IMR-90 (cell line): Measurements from ENCODE around the gene CCPG1. TPM values are rescaled to one million over a fixed set of nuclear protein-coding genes. Genes with fewer than 3 reads are reported as not detected.

Source experiments
- ATAC-seq: fragments of 200-7000 bp; cut with Tn5 transposase; 2 replicates; pipeline ENCODE4 v1.9.1; 2020; ENCODE audit warnings: low read depth, mild to moderate bottlenecking, moderate library complexity
- BruUV-seq: library from RNA; stranded (reverse); fragments of 400-500 nt; replicated peaks from 2 replicates; lab custom pipeline; 2021; lab: Mats Ljungman, UMichigan
- CTCF ChIA-PET: fragments of 300-600 bp; formaldehyde crosslinking; extraction: SDS; loops from one replicate; lab custom pipeline; 2021; ENCODE audit warnings: antibody characterized with exemption; lab: Yijun Ruan, JAX
- POLR2A ChIA-PET: fragments of 300-600 bp; sonication (Branson Sonifier 250); formaldehyde crosslinking; loops from one replicate; lab custom pipeline; 2022; ENCODE audit warnings: antibody characterized with exemption; ENCODE audit not compliant: unreplicated experiment; lab: Charles Lee
- DNase-seq: peaks from one replicate; pipeline ENCODE4 v3.0.0; 2013
- H2AFZ ChIP-seq: replicated peaks from 2 replicates; pipeline ENCODE3; 2013; ENCODE audit warnings: low read length, mild to moderate bottlenecking; ENCODE audit not compliant: poor library complexity
- H2AK5ac ChIP-seq: 2 replicates; pipeline ENCODE4 v1.6.1; 2013; ENCODE audit warnings: low read depth, low read length, inconsistent platforms
- H2AK9ac ChIP-seq: replicated peaks from 2 replicates; pipeline ENCODE3; 2013; ENCODE audit warnings: mild to moderate bottlenecking, low read depth, low read length, moderate library complexity; ENCODE audit not compliant: poor library complexity
- H2BK120ac ChIP-seq: 2 replicates; pipeline ENCODE4 v1.6.1; 2013; ENCODE audit warnings: low read depth, low read length, inconsistent platforms
- H2BK15ac ChIP-seq: 3 replicates; pipeline ENCODE4 v1.6.1; 2013; ENCODE audit warnings: low read depth, low read length, inconsistent platforms
- H2BK20ac ChIP-seq: 2 replicates; pipeline ENCODE4 v1.6.1; 2013; ENCODE audit warnings: low read depth, mild to moderate bottlenecking, inconsistent platforms, low read length, moderate library complexity
- H2BK5ac ChIP-seq: 2 replicates; pipeline ENCODE4 v1.6.1; 2013; ENCODE audit warnings: mild to moderate bottlenecking, low read depth, low read length, inconsistent platforms; ENCODE audit not compliant: poor library complexity, severe bottlenecking
- H3K14ac ChIP-seq: replicated peaks from 2 replicates; pipeline ENCODE4 v1.6.1; 2013; ENCODE audit warnings: low read depth, low read length, inconsistent platforms
- H3K18ac ChIP-seq: 2 replicates; pipeline ENCODE4 v1.6.1; 2013; ENCODE audit warnings: low read depth, low read length, control low read depth
- H3K23ac ChIP-seq: 2 replicates; pipeline ENCODE4 v1.6.1; 2013; ENCODE audit warnings: low read depth, low read length, inconsistent platforms
- H3K27ac ChIP-seq: 2 replicates; pipeline ENCODE4 v1.5.1; 2013; ENCODE audit warnings: mild to moderate bottlenecking, control low read depth, low read length; ENCODE audit not compliant: insufficient read depth
- H3K27me3 ChIP-seq: 2 replicates; pipeline ENCODE4 v1.6.1; 2013; ENCODE audit warnings: low read length; ENCODE audit not compliant: control insufficient read depth, insufficient read depth
- H3K36me3 ChIP-seq: 2 replicates; pipeline ENCODE4 v1.6.1; 2013; ENCODE audit warnings: low read length, mixed read lengths; ENCODE audit not compliant: control insufficient read depth, insufficient read depth
- H3K4ac ChIP-seq: 2 replicates; pipeline ENCODE4 v1.6.1; 2013; ENCODE audit warnings: low read depth, low read length, inconsistent platforms
- H3K4me1 ChIP-seq: 2 replicates; pipeline ENCODE4 v1.6.1; 2013; ENCODE audit warnings: low read length, mixed read lengths; ENCODE audit not compliant: control insufficient read depth, insufficient read depth
- H3K4me2 ChIP-seq: 2 replicates; pipeline ENCODE4 v1.6.1; 2013; ENCODE audit warnings: low read depth, mild to moderate bottlenecking, control low read depth, low read length, moderate library complexity
- H3K4me3 ChIP-seq: 2 replicates; pipeline ENCODE4 v1.5.1; 2013; ENCODE audit warnings: low read depth, mild to moderate bottlenecking, control low read depth, low read length, moderate library complexity; ENCODE audit not compliant: insufficient read depth
- H3K56ac ChIP-seq: 2 replicates; pipeline ENCODE4 v1.6.1; 2013; ENCODE audit warnings: low read length, inconsistent platforms; ENCODE audit not compliant: insufficient read depth; ENCODE audit errors: extremely low read depth
- H3K79me1 ChIP-seq, 2 experiments: 2 replicates each; pipeline ENCODE4 v1.6.1; 2013; ENCODE audit warnings: low read length in 2 of 2, inconsistent platforms in 1 of 2, low read depth in 1 of 2
- H3K9ac ChIP-seq: 2 replicates; pipeline ENCODE4 v1.6.1; 2013; ENCODE audit warnings: low read depth, low read length, control low read depth
- H3K9me1 ChIP-seq: 2 replicates; pipeline ENCODE4 v1.6.1; 2013; ENCODE audit warnings: low read length, inconsistent platforms; ENCODE audit not compliant: insufficient read depth
- H3K9me3 ChIP-seq: 2 replicates; pipeline ENCODE4 v1.6.1; 2013; ENCODE audit warnings: low read length; ENCODE audit not compliant: control insufficient read depth, insufficient read depth
- H4K20me1 ChIP-seq: 2 replicates; pipeline ENCODE4 v1.6.1; 2013; ENCODE audit warnings: low read length, inconsistent platforms; ENCODE audit not compliant: insufficient read depth
- H4K5ac ChIP-seq: 2 replicates; pipeline ENCODE4 v1.6.1; 2013; ENCODE audit warnings: mild to moderate bottlenecking, low read depth, low read length, control low read depth
- H4K8ac ChIP-seq, 2 experiments: 2 replicates each; pipeline ENCODE4 v1.6.1; 2013; ENCODE audit warnings: low read depth in 2 of 2, low read length in 2 of 2, control low read depth in 1 of 2, inconsistent platforms in 1 of 2
- H4K91ac ChIP-seq: 2 replicates; pipeline ENCODE4 v1.6.1; 2013; ENCODE audit warnings: low read depth, low read length, inconsistent platforms; ENCODE audit not compliant: insufficient read depth
- BHLHE40 ChIP-seq: fragments of 150-350 bp; IDR thresholded peaks from 2 replicates; pipeline ENCODE4 v1.6.1; 2016; ENCODE audit warnings: mild to moderate bottlenecking, low read depth, low read length
- CEBPB ChIP-seq: IDR thresholded peaks from 2 replicates; pipeline ENCODE4 v1.6.1; 2012; ENCODE audit warnings: low read depth, low read length, improper control_type of control experiment
- CHD1 ChIP-seq: IDR thresholded peaks from 2 replicates; pipeline ENCODE4 v1.6.1; 2012; ENCODE audit warnings: low read depth, low read length, improper control_type of control experiment
- CTCF ChIP-seq: conservative IDR thresholded peaks from 2 replicates; pipeline ENCODE4 v1.5.1; 2012; ENCODE audit warnings: mild to moderate bottlenecking, low read depth, low read length, improper control_type of control experiment
- ELK1 ChIP-seq: fragments of 150-350 bp; IDR thresholded peaks from 2 replicates; pipeline ENCODE4 v1.6.1; 2016; ENCODE audit warnings: low read depth, mild to moderate bottlenecking, low read length, moderate library complexity, borderline replicate concordance
- FOS ChIP-seq: fragments of 150-350 bp; IDR thresholded peaks from 2 replicates; pipeline ENCODE4 v1.6.1; 2016; ENCODE audit warnings: low read depth, low read length
- MAFK ChIP-seq: IDR thresholded peaks from 2 replicates; pipeline ENCODE4 v1.6.1; 2012; ENCODE audit warnings: low read depth, low read length, improper control_type of control experiment
- MAZ ChIP-seq: IDR thresholded peaks from 2 replicates; pipeline ENCODE4 v1.6.1; 2012; ENCODE audit warnings: low read depth, mild to moderate bottlenecking, low read length, improper control_type of control experiment, moderate library complexity, borderline replicate concordance
- MXI1 ChIP-seq: IDR thresholded peaks from 2 replicates; pipeline ENCODE4 v1.6.1; 2012; ENCODE audit warnings: low read depth, mild to moderate bottlenecking, low read length, moderate library complexity, borderline replicate concordance
- NFE2L2 ChIP-seq: fragments of 150-350 bp; IDR thresholded peaks from 2 replicates; pipeline ENCODE4 v1.6.1; 2016; ENCODE audit warnings: low read depth, mild to moderate bottlenecking, low read length
- POLR2A ChIP-seq: IDR thresholded peaks from 2 replicates; pipeline ENCODE4 v1.6.1; 2012; ENCODE audit warnings: mild to moderate bottlenecking, low read depth, low read length
- RCOR1 ChIP-seq: IDR thresholded peaks from 2 replicates; pipeline ENCODE4 v1.6.1; 2012; ENCODE audit warnings: mild to moderate bottlenecking, low read length, improper control_type of control experiment; ENCODE audit not compliant: insufficient replicate concordance
- RFX5 ChIP-seq: IDR thresholded peaks from 2 replicates; pipeline ENCODE4 v1.8.0; 2012; ENCODE audit warnings: low read depth, mild to moderate bottlenecking, low read length, moderate library complexity
- SMC3 ChIP-seq: fragments of 150-350 bp; IDR thresholded peaks from 2 replicates; pipeline ENCODE4 v1.6.1; 2016; ENCODE audit warnings: low read depth, mild to moderate bottlenecking, antibody characterized with exemption, low read length, moderate library complexity
- USF2 ChIP-seq: fragments of 150-350 bp; IDR thresholded peaks from 2 replicates; pipeline ENCODE4 v1.6.1; 2017; ENCODE audit warnings: mild to moderate bottlenecking, antibody characterized with exemption, low read length, low read depth
- WGBS, 2 experiments: methylation state at CpG; one replicate each; pipeline versions ENCODE4 v1.1.5 to v1.1.7; 2013; ENCODE audit warnings: missing lambda C conversion rate in 2 of 2; ENCODE audit not compliant: insufficient read length in 1 of 2; ENCODE audit errors: extremely low coverage in 2 of 2; 5-methylcytosine and 5-hydroxymethylcytosine counted together
- dilution Hi-C: fragments of 300-500 bp; cut with HindIII; formaldehyde crosslinking; loops from one replicate; pipeline ENCODE4 v1.14.3; 2018; ENCODE audit warnings: low sequenced_read_pairs; ENCODE audit not compliant: unreplicated experiment
- in situ Hi-C: fragments of 300-500 bp; cut with MboI; formaldehyde crosslinking; loops from 3 replicates; pipeline ENCODE4 v1.14.3; 2019; ENCODE audit warnings: low sequenced_read_pairs, inconsistent platforms, mixed read lengths
- intact Hi-C: fragments of 100-400 bp; cut with micrococcal nuclease; formaldehyde crosslinking; loops from 2 replicates; pipeline ENCODE4 v1.10.0; 2022
- polyA plus RNA-seq, 3 experiments: library from polyadenylated mRNA; depleted of rRNA; stranded (reverse); fragments of >200 nt; gene quantifications; 2 replicates each; pipeline ENCODE4 v1.2.3, GENCODE V29; 2012; ENCODE audit warnings: low replicate concordance in 1 of 3
- total RNA-seq: library from RNA; depleted of rRNA; stranded (reverse); fragments of >200 nt; gene quantifications from 2 replicates; pipeline ENCODE4 v1.2.3, GENCODE V29; 2012

CCPG1 gene
- total and polyA plus RNA-seq, 2 of the 4 experiments (the other 2 are of a cell fraction): 11.4 to 14.3 TPM

GRCh38 chr15:55407498-55408011 is 604 bp downstream of the CCPG1 start:
- H3K79me1 ChIP-seq: peaks cover 0 to 9% of the 10 kb centered on the region in 2 experiments; a peak in 2 of 4 replicates
- no peaks in the 10 kb centered on the region for H3K9me1 ChIP-seq
- H3K27ac ChIP-seq: peak overlapping the region; percentile 53
- DNase-seq: peak; percentile 23
- H2BK5ac ChIP-seq: peak overlapping the region; percentile 12
- peak overlapping the region; percentile 42 for H3K4ac ChIP-seq
- no peaks in the 10 kb centered on the region for H3K4me1 ChIP-seq
- H3K9me3 ChIP-seq: no peaks in the 10 kb centered on the region
- H2BK15ac ChIP-seq: peak overlapping the region; percentile 40; the same call in 1 of the 3 replicates
- peak overlapping the region; percentile 83 for H3K4me3 ChIP-seq
- WGBS, 2 experiments: no CpG with 5 or more reads among the region's 20 CpGs
- POLR2A ChIA-PET: no interaction called here
- no peaks in the 10 kb centered on the region for H3K27me3 ChIP-seq
- H2AFZ ChIP-seq: peak overlapping the region; percentile 99
- H3K9ac ChIP-seq: peak overlapping the region; percentile 83
- in situ Hi-C loops (no loop called here), intact Hi-C loops (loop anchor here (1.0 kb wide), 1 partner anchor 88 kb away; the partner anchor contains the start of genes PIGB and PIGBOS1), dilution Hi-C loops (no loop called here)
- H4K5ac ChIP-seq: peak overlapping the region; percentile 40; the same call in 1 of the 2 replicates
- H2BK120ac ChIP-seq: no peak overlapping the region
- no peak overlapping the region for H2BK20ac ChIP-seq
- H3K23ac ChIP-seq: peak overlapping the region; percentile 67; the same call in 1 of the 2 replicates
- ATAC-seq: no peak
- H3K36me3 ChIP-seq: no peaks in the 10 kb centered on the region
- H3K18ac ChIP-seq: no peak overlapping the region
- no TSS peak for BruUV-seq
- peak overlapping the region; percentile 36; the same call in 1 of the 2 replicates for H4K91ac ChIP-seq
- peak overlapping the region; percentile 22 to 78; a peak in 2 of 4 replicates for H4K8ac ChIP-seq
- peak overlapping the region; percentile 66 for H2AK9ac ChIP-seq
- H3K14ac ChIP-seq: peak overlapping the region; percentile 80
- H4K20me1 ChIP-seq: no peaks in the 10 kb centered on the region
- H3K4me2 ChIP-seq: peak overlapping the region; percentile 98
- H3K56ac ChIP-seq: peak overlapping the region; percentile 17; the same call in 1 of the 2 replicates
- peak overlapping the region; percentile 54; the same call in 1 of the 2 replicates for H2AK5ac ChIP-seq
- CTCF ChIA-PET: interaction anchor here (0.9 to 1.8 kb wide), 2 partner anchors 12 to 49 kb away, joined by 3 to 9 read pairs; no protein-coding TSS in a partner anchor
- TF ChIP-seq FOS (no peak), MXI1 (no peak), USF2 (no peak), SMC3 (no peak), CTCF (no peak), MAFK (no peak), RFX5 (no peak), BHLHE40 (no peak), ELK1 (no peak), CEBPB (no peak), CHD1 (no peak), RCOR1 (no peak), NFE2L2 (no peak), MAZ (no peak), POLR2A (no peak)
